ENCODE measurements around the gene ALMS1. TPM values are rescaled to one million over a fixed set of nuclear protein-coding genes. Genes with fewer than 3 reads are reported as not detected.
"Not testable (repeated sequence)": the region's sequence is repeated elsewhere in the genome, so short reads cannot be mapped to it uniquely, and the experiment has no call there.

Gene ALMS1
- total RNA-seq, 1 donor from 2014 or later: 22.1 TPM

DNA sequence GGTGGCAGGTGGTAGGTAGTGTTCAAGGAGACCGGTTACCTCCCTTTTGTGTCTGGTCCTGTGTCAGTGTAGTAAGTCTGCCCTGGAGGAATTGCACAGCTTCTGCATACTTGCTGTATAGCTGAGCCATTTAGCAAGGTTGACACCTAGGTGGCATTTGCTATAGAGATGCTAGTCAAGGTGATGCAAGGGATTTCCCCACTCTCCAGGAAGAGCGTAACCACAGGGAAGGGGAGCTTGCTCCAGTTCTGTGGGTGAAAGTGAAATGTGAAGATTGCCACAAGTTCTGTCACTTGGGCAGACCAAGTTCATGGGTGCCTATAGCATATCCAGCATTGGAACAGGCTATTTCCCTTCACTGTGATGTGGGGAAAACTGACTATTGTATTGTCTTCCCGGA lies 228.5 kb downstream of the ALMS1 start:
- TF ChIP-seq, protein P1, sequence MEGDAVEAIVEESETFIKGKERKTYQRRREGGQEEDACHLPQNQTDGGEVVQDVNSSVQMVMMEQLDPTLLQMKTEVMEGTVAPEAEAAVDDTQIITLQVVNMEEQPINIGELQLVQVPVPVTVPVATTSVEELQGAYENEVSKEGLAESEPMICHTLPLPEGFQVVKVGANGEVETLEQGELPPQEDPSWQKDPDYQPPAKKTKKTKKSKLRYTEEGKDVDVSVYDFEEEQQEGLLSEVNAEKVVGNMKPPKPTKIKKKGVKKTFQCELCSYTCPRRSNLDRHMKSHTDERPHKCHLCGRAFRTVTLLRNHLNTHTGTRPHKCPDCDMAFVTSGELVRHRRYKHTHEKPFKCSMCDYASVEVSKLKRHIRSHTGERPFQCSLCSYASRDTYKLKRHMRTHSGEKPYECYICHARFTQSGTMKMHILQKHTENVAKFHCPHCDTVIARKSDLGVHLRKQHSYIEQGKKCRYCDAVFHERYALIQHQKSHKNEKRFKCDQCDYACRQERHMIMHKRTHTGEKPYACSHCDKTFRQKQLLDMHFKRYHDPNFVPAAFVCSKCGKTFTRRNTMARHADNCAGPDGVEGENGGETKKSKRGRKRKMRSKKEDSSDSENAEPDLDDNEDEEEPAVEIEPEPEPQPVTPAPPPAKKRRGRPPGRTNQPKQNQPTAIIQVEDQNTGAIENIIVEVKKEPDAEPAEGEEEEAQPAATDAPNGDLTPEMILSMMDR (IDR thresholded peaks at IDR 0.05): no peak
- intact Hi-C loops (cut with DNase I): no loop called here
- Histone ChIP-seq H3K27ac (no peak overlapping the region), H3K4me3 (no peak overlapping the region), H3K27me3 (no peaks in the 10 kb centered on the region), H3K9me3 (no peaks in the 10 kb centered on the region), H3K36me3 (no peaks in the 10 kb centered on the region), H3K4me1 (no peaks in the 10 kb centered on the region)
- DNase-seq (no peak), ATAC-seq (no peak)

DNA sequence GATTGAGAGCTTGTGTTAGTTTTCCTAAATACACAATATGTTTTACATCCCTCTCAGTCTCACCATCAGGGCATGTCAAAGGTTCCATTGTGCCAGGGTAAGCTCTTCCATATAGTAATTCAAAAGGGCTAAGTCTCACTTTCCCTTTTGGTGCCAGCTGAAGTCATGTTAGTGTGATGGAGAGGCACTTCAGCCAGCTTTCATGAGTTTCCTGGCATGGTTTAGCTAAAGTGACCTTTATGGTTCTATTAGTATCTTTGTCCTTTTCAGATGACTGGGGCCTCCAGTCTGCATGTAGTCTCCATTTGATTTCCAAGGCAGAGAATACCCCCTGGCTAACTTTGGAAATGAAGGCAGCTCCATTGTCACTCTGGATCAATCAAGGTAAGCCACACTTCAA lies 229.4 kb downstream of the ALMS1 start:
- Histone ChIP-seq H3K4me1 (no peaks in the 10 kb centered on the region), H3K36me3 (no peaks in the 10 kb centered on the region), H3K9me3 (no peaks in the 10 kb centered on the region), H3K27me3 (no peaks in the 10 kb centered on the region), H3K4me3 (no peak overlapping the region), H3K27ac (no peak overlapping the region)
- no peak for DNase-seq
- ATAC-seq: no peak
- TF ChIP-seq, protein P1 (IDR thresholded peaks at IDR 0.05): no peak
- intact Hi-C loops (cut with DNase I): no loop called here

DNA sequence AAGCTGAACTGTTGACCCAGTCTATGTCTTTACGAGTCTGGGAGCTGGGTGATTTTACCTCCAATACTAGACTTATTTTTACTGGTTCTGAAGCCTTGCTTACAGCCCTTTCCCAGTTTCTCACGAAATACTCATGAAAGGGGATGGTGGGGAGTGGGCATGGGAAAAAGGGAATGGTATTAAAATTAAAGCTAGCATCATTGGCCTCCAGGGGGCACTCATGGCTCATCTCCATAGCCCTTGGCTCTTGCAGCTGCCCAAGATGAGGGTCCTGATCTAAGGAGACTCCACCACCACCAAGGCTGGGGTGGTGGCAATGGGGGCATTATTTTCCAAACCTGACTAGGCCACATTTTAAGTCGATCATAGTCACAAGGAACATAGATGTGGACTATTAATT lies 234.3 kb downstream of the ALMS1 start:
- ATAC-seq; H3K9me3 ChIP-seq; H3K27ac ChIP-seq; H3K36me3 ChIP-seq; intact Hi-C loops (cut with DNase I); DNase-seq; H3K4me1 ChIP-seq; H3K4me3 ChIP-seq; H3K27me3 ChIP-seq: not testable (repeated sequence)
- TF ChIP-seq, protein P1 (IDR thresholded peaks at IDR 0.05): peak; percentile 6

GRCh38 chr2:73624036-73624435 lies 238.4 kb downstream of the ALMS1 start:
- H3K27ac ChIP-seq; H3K9me3 ChIP-seq; H3K36me3 ChIP-seq; H3K4me1 ChIP-seq; intact Hi-C loops (cut with DNase I); ATAC-seq; DNase-seq; H3K4me3 ChIP-seq; H3K27me3 ChIP-seq: not testable (repeated sequence)

DNA sequence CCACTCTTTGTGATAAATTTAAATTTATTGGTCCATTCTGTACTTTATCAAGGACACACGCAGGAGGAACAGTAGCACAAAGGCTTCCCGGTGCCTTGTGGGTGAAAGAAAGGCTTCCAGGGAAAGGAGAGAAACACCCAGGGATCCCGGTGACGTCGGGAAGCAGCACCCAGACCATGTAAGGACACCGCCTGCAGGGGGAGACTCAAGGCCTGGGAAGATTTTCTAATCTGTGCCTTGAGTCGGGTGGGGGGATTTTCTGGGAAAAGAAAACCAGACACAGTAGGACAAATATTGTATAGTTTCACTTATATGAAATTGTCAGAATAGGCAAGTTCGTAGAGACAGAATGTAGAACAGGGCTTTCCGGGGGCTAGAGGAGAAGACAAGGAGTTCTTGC lies 239.0 kb downstream of the ALMS1 start:
- intact Hi-C loops (cut with DNase I); H3K36me3 ChIP-seq; DNase-seq; H3K4me1 ChIP-seq; H3K27ac ChIP-seq; H3K4me3 ChIP-seq; H3K27me3 ChIP-seq; H3K9me3 ChIP-seq; ATAC-seq: not testable (repeated sequence)

DNA sequence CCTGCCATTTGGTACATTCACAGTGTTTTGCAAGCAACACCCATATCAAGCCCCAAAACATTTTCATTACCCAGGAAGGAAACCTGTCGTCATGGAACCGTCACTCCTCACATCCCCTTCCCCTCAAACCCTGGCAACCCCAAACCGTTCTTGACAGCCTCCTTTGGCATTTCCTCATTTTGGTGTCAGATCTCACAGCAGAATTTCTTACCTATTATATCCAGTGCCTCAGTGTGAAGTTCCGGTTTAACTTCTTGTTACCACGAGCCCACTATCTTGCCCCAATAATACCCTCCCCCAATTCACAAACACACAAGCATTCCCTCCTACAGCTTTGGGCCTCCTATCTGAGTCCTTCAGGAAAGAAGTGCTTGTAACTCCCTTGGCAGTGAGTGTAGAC lies 240.6 kb downstream of the ALMS1 start:
- H3K4me1 ChIP-seq; H3K4me3 ChIP-seq; DNase-seq; H3K27ac ChIP-seq; ATAC-seq; intact Hi-C loops (cut with DNase I); H3K27me3 ChIP-seq; H3K9me3 ChIP-seq; H3K36me3 ChIP-seq: not testable (repeated sequence)

- intact Hi-C loops (cut with DNase I); H3K36me3 ChIP-seq; H3K4me1 ChIP-seq; ATAC-seq; DNase-seq; H3K27ac ChIP-seq; H3K27me3 ChIP-seq; H3K9me3 ChIP-seq; H3K4me3 ChIP-seq: not testable (repeated sequence)
Measured at GRCh38 chr2:73628493-73628892, 242.9 kb downstream of the ALMS1 start.

- DNase-seq; H3K4me1 ChIP-seq; H3K9me3 ChIP-seq; intact Hi-C loops (cut with DNase I); H3K27me3 ChIP-seq; H3K4me3 ChIP-seq; H3K27ac ChIP-seq; H3K36me3 ChIP-seq: not testable (repeated sequence)
- TF ChIP-seq, protein P1 (IDR thresholded peaks at IDR 0.05): peak; percentile 58
- peak; percentile 86 for ATAC-seq
Measured at GRCh38 chr2:73630662-73631266, 245.1 kb downstream of the ALMS1 start.

- DNase-seq; H3K27ac ChIP-seq; H3K4me3 ChIP-seq; H3K36me3 ChIP-seq; intact Hi-C loops (cut with DNase I); ATAC-seq; H3K9me3 ChIP-seq; H3K27me3 ChIP-seq; H3K4me1 ChIP-seq: not testable (repeated sequence)
Measured at GRCh38 chr2:73636977-73637376, 251.3 kb downstream of the ALMS1 start.

Data from upper lobe of right lung (tissue), 1 donor.